Measurements from ENCODE around the gene HS6ST2. TPM values are rescaled to one million over a fixed set of nuclear protein-coding genes. Genes with fewer than 3 reads are reported as not detected.
"Not testable (repeated sequence)": the region's sequence is repeated elsewhere in the genome, so short reads cannot be mapped to it uniquely, and the experiment has no call there.

The HS6ST2 gene
- total RNA-seq, 2 experiments from 2014 or later, result not detected

GRCh38 chrX:132961511-132961910 lies 3.1 kb upstream of the HS6ST2 start:
- Mint-ChIP-seq H3K4me3 (no peak overlapping the region), H3K36me3 (ENCODE audit: low read depth) (no peaks in the 10 kb centered on the region), H3K27ac (no peak overlapping the region), H3K27me3 (ENCODE audit: low read depth) (peaks cover 20% of the 10 kb centered on the region), H3K9me3 (ENCODE audit: insufficient read depth) (no peaks in the 10 kb centered on the region), H3K4me1 (ENCODE audit: low read depth) (peaks cover 6% of the 10 kb centered on the region)
- ATAC-seq, result no peak
- DNase-seq, result no peak
- POLR2A ChIA-PET, result no interaction called here
- CTCF ChIA-PET, result no interaction called here

- DNase-seq (no peak), ATAC-seq (peak; percentile 19)
- H3K9me3 Mint-ChIP-seq (ENCODE audit: insufficient read depth), result no peaks in the 10 kb centered on the region
- ChIA-PET CTCF (no interaction called here), POLR2A (no interaction called here)
- no peak overlapping the region for H3K27ac Mint-ChIP-seq
- H3K27me3 Mint-ChIP-seq (ENCODE audit: low read depth), result peaks cover 41% of the 10 kb centered on the region
- H3K36me3 Mint-ChIP-seq (ENCODE audit: low read depth), result no peaks in the 10 kb centered on the region
- no peak overlapping the region for H3K4me3 Mint-ChIP-seq
- H3K4me1 Mint-ChIP-seq (ENCODE audit: low read depth), result peaks cover 6% of the 10 kb centered on the region
Observed at GRCh38 chrX:132957211-132958090, 978 bp downstream of the HS6ST2 start.

- Mint-ChIP-seq H3K4me1 (ENCODE audit: low read depth) (peaks cover 6% of the 10 kb centered on the region), H3K36me3 (ENCODE audit: low read depth) (no peaks in the 10 kb centered on the region), H3K27ac (no peak overlapping the region), H3K4me3 (no peak overlapping the region), H3K27me3 (ENCODE audit: low read depth) (peaks cover 41% of the 10 kb centered on the region), H3K9me3 (ENCODE audit: insufficient read depth) (no peaks in the 10 kb centered on the region)
- ATAC-seq (no peak), DNase-seq (no peak)
- CTCF ChIA-PET, result no interaction called here
- POLR2A ChIA-PET, result no interaction called here
Observed at GRCh38 chrX:132956421-132957210, 1.8 kb downstream of the HS6ST2 start.

GRCh38 chrX:132955690-132956089 lies 2.7 kb downstream of the HS6ST2 start:
- H3K4me3 Mint-ChIP-seq, result no peak overlapping the region
- H3K9me3 Mint-ChIP-seq (ENCODE audit: insufficient read depth), result no peaks in the 10 kb centered on the region
- peaks cover 41% of the 10 kb centered on the region for H3K27me3 Mint-ChIP-seq (ENCODE audit: low read depth)
- no peaks in the 10 kb centered on the region for H3K36me3 Mint-ChIP-seq (ENCODE audit: low read depth)
- ChIA-PET POLR2A (no interaction called here), CTCF (no interaction called here)
- DNase-seq (no peak), ATAC-seq (no peak)
- H3K4me1 Mint-ChIP-seq (ENCODE audit: low read depth), result peaks cover 6% of the 10 kb centered on the region
- no peak overlapping the region for H3K27ac Mint-ChIP-seq

- peaks cover 41% of the 10 kb centered on the region for H3K27me3 Mint-ChIP-seq (ENCODE audit: low read depth)
- H3K4me1 Mint-ChIP-seq (ENCODE audit: low read depth), result peaks cover 6% of the 10 kb centered on the region
- ChIA-PET POLR2A (no interaction called here), CTCF (no interaction called here)
- H3K9me3 Mint-ChIP-seq (ENCODE audit: insufficient read depth), result no peaks in the 10 kb centered on the region
- H3K36me3 Mint-ChIP-seq (ENCODE audit: low read depth), result no peaks in the 10 kb centered on the region
- ATAC-seq, result no peak
- DNase-seq, result no peak
- no peak overlapping the region for H3K4me3 Mint-ChIP-seq
- no peak overlapping the region for H3K27ac Mint-ChIP-seq
Observed at GRCh38 chrX:132954323-132954722, 4.1 kb downstream of the HS6ST2 start.

- ChIA-PET POLR2A (no interaction called here), CTCF (no interaction called here)
- Mint-ChIP-seq H3K4me3 (no peak overlapping the region), H3K4me1 (ENCODE audit: low read depth) (peaks cover 6% of the 10 kb centered on the region), H3K27ac (no peak overlapping the region), H3K9me3 (ENCODE audit: insufficient read depth) (no peaks in the 10 kb centered on the region), H3K27me3 (ENCODE audit: low read depth) (peaks cover 32% of the 10 kb centered on the region), H3K36me3 (ENCODE audit: low read depth) (no peaks in the 10 kb centered on the region)
- no peak for DNase-seq
- ATAC-seq, result no peak
Observed at GRCh38 chrX:132953354-132953753, 5.1 kb downstream of the HS6ST2 start.

- no peaks in the 10 kb centered on the region for H3K36me3 Mint-ChIP-seq (ENCODE audit: low read depth)
- no peaks in the 10 kb centered on the region for H3K9me3 Mint-ChIP-seq (ENCODE audit: insufficient read depth)
- H3K27ac Mint-ChIP-seq, result no peak overlapping the region
- CTCF ChIA-PET, result no interaction called here
- H3K4me1 Mint-ChIP-seq (ENCODE audit: low read depth), result no peaks in the 10 kb centered on the region
- DNase-seq (no peak), ATAC-seq (no peak)
- POLR2A ChIA-PET, result no interaction called here
- H3K4me3 Mint-ChIP-seq, result no peak overlapping the region
- H3K27me3 Mint-ChIP-seq (ENCODE audit: low read depth), result peaks cover 10% of the 10 kb centered on the region
Observed at GRCh38 chrX:132948648-132949260, 9.7 kb downstream of the HS6ST2 start.

- H3K36me3 Mint-ChIP-seq (ENCODE audit: low read depth); H3K4me3 Mint-ChIP-seq; ATAC-seq; DNase-seq; H3K4me1 Mint-ChIP-seq (ENCODE audit: low read depth); H3K9me3 Mint-ChIP-seq (ENCODE audit: insufficient read depth); H3K27ac Mint-ChIP-seq; H3K27me3 Mint-ChIP-seq (ENCODE audit: low read depth); CTCF ChIA-PET; POLR2A ChIA-PET: not testable (repeated sequence)
Observed at GRCh38 chrX:132945055-132945599, 13.3 kb downstream of the HS6ST2 start.

- POLR2A ChIA-PET, result no interaction called here
- CTCF ChIA-PET, result no interaction called here
- no peak for ATAC-seq
Observed at GRCh38 chrX:132940727-132941327, 17.6 kb downstream of the HS6ST2 start.

GRCh38 chrX:132933170-132933569 lies 25.3 kb downstream of the HS6ST2 start:
- DNase-seq (no peak), ATAC-seq (no peak)
- Mint-ChIP-seq H3K9me3 (ENCODE audit: insufficient read depth) (no peaks in the 10 kb centered on the region), H3K27ac (no peak overlapping the region), H3K4me3 (no peak overlapping the region), H3K4me1 (ENCODE audit: low read depth) (no peaks in the 10 kb centered on the region), H3K27me3 (ENCODE audit: low read depth) (no peaks in the 10 kb centered on the region), H3K36me3 (ENCODE audit: low read depth) (no peaks in the 10 kb centered on the region)
- ChIA-PET CTCF (no interaction called here), POLR2A (no interaction called here)

More at GRCh38 chrX:132940727-132941327, 17.6 kb downstream of the HS6ST2 start:
- no peak overlapping the region for H3K4me3 Mint-ChIP-seq
- no peak overlapping the region for H3K27ac Mint-ChIP-seq
- H3K9me3 Mint-ChIP-seq (ENCODE audit: insufficient read depth), result no peaks in the 10 kb centered on the region
- H3K36me3 Mint-ChIP-seq (ENCODE audit: low read depth), result no peaks in the 10 kb centered on the region
- H3K27me3 Mint-ChIP-seq (ENCODE audit: low read depth), result peaks cover 2% of the 10 kb centered on the region
- DNase-seq, result no peak
- H3K4me1 Mint-ChIP-seq (ENCODE audit: low read depth), result no peaks in the 10 kb centered on the region

- POLR2A ChIA-PET, result no interaction called here
- no peak overlapping the region for H3K4me3 Mint-ChIP-seq
- H3K27me3 Mint-ChIP-seq (ENCODE audit: low read depth), result peaks cover 2% of the 10 kb centered on the region
- no peaks in the 10 kb centered on the region for H3K4me1 Mint-ChIP-seq (ENCODE audit: low read depth)
- no peaks in the 10 kb centered on the region for H3K9me3 Mint-ChIP-seq (ENCODE audit: insufficient read depth)
- no peak overlapping the region for H3K27ac Mint-ChIP-seq
- DNase-seq, result no peak
- H3K36me3 Mint-ChIP-seq (ENCODE audit: low read depth), result no peaks in the 10 kb centered on the region
- no peak for ATAC-seq
- CTCF ChIA-PET, result no interaction called here
Observed at GRCh38 chrX:132924426-132924825, 34.0 kb downstream of the HS6ST2 start.

- Mint-ChIP-seq H3K4me1 (ENCODE audit: low read depth) (no peaks in the 10 kb centered on the region), H3K27ac (no peak overlapping the region), H3K9me3 (ENCODE audit: insufficient read depth) (no peaks in the 10 kb centered on the region), H3K36me3 (ENCODE audit: low read depth) (no peaks in the 10 kb centered on the region), H3K4me3 (no peak overlapping the region), H3K27me3 (ENCODE audit: low read depth) (peaks cover 2% of the 10 kb centered on the region)
- POLR2A ChIA-PET, result no interaction called here
- ATAC-seq, result no peak
- DNase-seq, result no peak
- CTCF ChIA-PET, result no interaction called here
Observed at GRCh38 chrX:132918523-132918922, 39.9 kb downstream of the HS6ST2 start.

Data from activated CD8-positive, alpha-beta T cell treated with anti-CD3 and anti-CD28 coated beads, Interleukin-2, amount 10 ng/mL, durations not matched to agents 7 days and 5 days (primary cell).